H9 (cell line): ENCODE data around the gene MICU1. TPM values are rescaled to one million over a fixed set of nuclear protein-coding genes. Genes with fewer than 3 reads are reported as not detected.

Source experiments
- DNase-seq: peaks from one replicate; pipeline ENCODE4 v3.0.0-alpha.2; 2017
- H2AFZ ChIP-seq: one replicate; pipeline ENCODE4 v1.6.1; 2013; ENCODE audit warnings: mild to moderate bottlenecking, low read length, control low read depth, moderate library complexity
- H2AK5ac ChIP-seq: 2 replicates; pipeline ENCODE4 v1.6.1; 2013; ENCODE audit warnings: low read length, control low read depth, mixed read lengths; ENCODE audit not compliant: insufficient read length
- H2BK120ac ChIP-seq: one replicate; pipeline ENCODE4 v1.6.1; 2013; ENCODE audit warnings: low read depth, mild to moderate bottlenecking, low read length, control low read depth, inconsistent platforms; ENCODE audit not compliant: poor library complexity, severe bottlenecking
- H2BK12ac ChIP-seq: 2 replicates; pipeline ENCODE4 v1.6.1; 2013; ENCODE audit warnings: low read length, control low read depth, mixed read lengths, low read depth; ENCODE audit not compliant: insufficient read length
- H2BK15ac ChIP-seq: 2 replicates; pipeline ENCODE4 v1.6.1; 2013; ENCODE audit warnings: low read depth, low read length, control low read depth
- H2BK20ac ChIP-seq: one replicate; pipeline ENCODE4 v1.6.1; 2013; ENCODE audit warnings: low read depth, mild to moderate bottlenecking, low read length, control low read depth, inconsistent platforms; ENCODE audit not compliant: poor library complexity, severe bottlenecking
- H2BK5ac ChIP-seq: 2 replicates; pipeline ENCODE4 v1.6.1; 2013; ENCODE audit warnings: low read length, control low read depth, mixed read lengths; ENCODE audit not compliant: insufficient read length
- H3K14ac ChIP-seq: 2 replicates; pipeline ENCODE4 v1.6.1; 2013; ENCODE audit warnings: low read length, control low read depth; ENCODE audit not compliant: insufficient read depth
- H3K18ac ChIP-seq: 2 replicates; pipeline ENCODE4 v1.6.1; 2013; ENCODE audit warnings: low read depth, mild to moderate bottlenecking, mixed read lengths, low read length, control low read depth; ENCODE audit not compliant: insufficient read length
- H3K23ac ChIP-seq: 2 replicates; pipeline ENCODE4 v1.6.1; 2013; ENCODE audit warnings: low read length, control low read depth, mixed read lengths, low read depth; ENCODE audit not compliant: insufficient read length
- H3K23me2 ChIP-seq: 2 replicates; pipeline ENCODE4 v1.6.1; 2013; ENCODE audit warnings: low read depth, mild to moderate bottlenecking, mixed read lengths, low read length, control low read depth; ENCODE audit not compliant: insufficient read length, poor library complexity, severe bottlenecking
- H3K27ac ChIP-seq: 2 replicates; pipeline ENCODE4 v1.5.1; 2013; ENCODE audit warnings: low read length, control low read depth, mixed read lengths, low read depth; ENCODE audit not compliant: insufficient read length
- H3K27me3 ChIP-seq: 2 replicates; pipeline ENCODE4 v1.6.1; 2013; ENCODE audit warnings: low read length, control low read depth, inconsistent platforms; ENCODE audit not compliant: insufficient read depth
- H3K4ac ChIP-seq: 2 replicates; pipeline ENCODE4 v1.6.1; 2013; ENCODE audit warnings: low read depth, mild to moderate bottlenecking, control low read depth, inconsistent platforms, low read length, moderate library complexity
- H3K4me1 ChIP-seq: 2 replicates; pipeline ENCODE4 v1.6.1; 2013; ENCODE audit warnings: low read length, control low read depth, inconsistent platforms; ENCODE audit not compliant: insufficient read depth
- H3K4me2 ChIP-seq: 2 replicates; pipeline ENCODE4 v1.6.1; 2013; ENCODE audit warnings: low read length, control low read depth, mixed read lengths; ENCODE audit not compliant: insufficient read length, insufficient read depth
- H3K56ac ChIP-seq: 2 replicates; pipeline ENCODE4 v1.6.1; 2013; ENCODE audit warnings: low read depth, mild to moderate bottlenecking, mixed read lengths, low read length, control low read depth; ENCODE audit not compliant: insufficient read length
- H3K79me1 ChIP-seq: 2 replicates; pipeline ENCODE4 v1.6.1; 2013; ENCODE audit warnings: low read depth, mild to moderate bottlenecking, moderate library complexity, low read length, control low read depth, inconsistent platforms; ENCODE audit not compliant: insufficient read depth, poor library complexity, severe bottlenecking
- H3K79me2 ChIP-seq: 2 replicates; pipeline ENCODE4 v1.6.1; 2013; ENCODE audit warnings: low read length, control low read depth, inconsistent platforms; ENCODE audit not compliant: insufficient read depth
- H3K9ac ChIP-seq: 2 replicates; pipeline ENCODE4 v1.6.1; 2013; ENCODE audit warnings: low read length, control low read depth, mixed read lengths; ENCODE audit not compliant: insufficient read length; ENCODE audit errors: extremely low read depth
- H3K9me3 ChIP-seq: one replicate; pipeline ENCODE4 v1.6.1; 2013; ENCODE audit warnings: low read depth, low read length, inconsistent platforms; ENCODE audit not compliant: control insufficient read depth
- H3T11ph ChIP-seq: one replicate; pipeline ENCODE4 v1.6.1; 2013; ENCODE audit warnings: mild to moderate bottlenecking, low read length, control low read depth, inconsistent platforms
- H4K20me1 ChIP-seq: one replicate; pipeline ENCODE4 v1.6.1; 2013; ENCODE audit not compliant: control insufficient read depth, insufficient read length, insufficient read depth
- H4K5ac ChIP-seq: 2 replicates; pipeline ENCODE4 v1.6.1; 2013; ENCODE audit warnings: low read depth, mild to moderate bottlenecking, mixed read lengths, low read length, control low read depth; ENCODE audit not compliant: insufficient read length
- H4K8ac ChIP-seq: replicated peaks from 2 replicates; pipeline ENCODE4 v1.6.1; 2013; ENCODE audit warnings: low read length, control low read depth, mixed read lengths, low read depth; ENCODE audit not compliant: insufficient read length
- H4K91ac ChIP-seq: 2 replicates; pipeline ENCODE4 v1.6.1; 2013; ENCODE audit warnings: low read depth, mild to moderate bottlenecking, moderate library complexity, mixed read lengths, low read length, control low read depth; ENCODE audit not compliant: insufficient read length
- H3K27ac Mint-ChIP-seq, 3 experiments: 2 replicates in 2 of 3; 3 replicates in 1 of 3; pipeline ENCODE4 v1.8.0; 2020 to 2021; ENCODE audit warnings: mixed read lengths in 3 of 3, mild to moderate bottlenecking in 1 of 3, moderate library complexity in 1 of 3
- H3K27me3 Mint-ChIP-seq: 2 replicates; pipeline ENCODE4 v1.8.0; 2021; ENCODE audit warnings: low read depth, mild to moderate bottlenecking, moderate library complexity, mixed read lengths
- H3K36me3 Mint-ChIP-seq, 3 experiments: 2 replicates in 2 of 3; 3 replicates in 1 of 3; pipeline ENCODE4 v1.8.0; 2020 to 2021; ENCODE audit warnings: low read depth in 3 of 3, mixed read lengths in 3 of 3; ENCODE audit not compliant: insufficient read depth in 1 of 3
- H3K4me1 Mint-ChIP-seq, 2 experiments: 2 replicates each; pipeline ENCODE4 v1.8.0; 2020; ENCODE audit warnings: mixed read lengths in 2 of 2
- H3K4me3 Mint-ChIP-seq, 2 experiments: 2 replicates in 1 of 2; 3 replicates in 1 of 2; pipeline ENCODE4 v1.8.0; 2020 to 2021; ENCODE audit warnings: mild to moderate bottlenecking in 2 of 2, mixed read lengths in 2 of 2, moderate library complexity in 1 of 2
- H3K9me3 Mint-ChIP-seq, 2 experiments: 2 replicates in 1 of 2; 3 replicates in 1 of 2; pipeline ENCODE4 v1.8.0; 2020; ENCODE audit warnings: mild to moderate bottlenecking in 2 of 2, mixed read lengths in 2 of 2, moderate library complexity in 1 of 2
- WGBS: extraction: QIAGEN DNeasy Blood & Tissue Kit; methylation state at CpG from one replicate; pipeline ENCODE4 v1.1.7; 2013; ENCODE audit warnings: missing lambda C conversion rate, low lambda C conversion rate, mixed read lengths; ENCODE audit not compliant: insufficient read length; ENCODE audit errors: extremely low coverage; 5-methylcytosine and 5-hydroxymethylcytosine counted together
- total RNA-seq: library from RNA; stranded (reverse); gene quantifications from 2 replicates; pipeline ENCODE4 v1.2.1, GENCODE V29; 2021
- TF ChIP-seq, protein P1 (sequence below): fragments of 200-600 bp; sonication (generic); conservative IDR thresholded peaks from 3 replicates; pipeline ENCODE4 v1.8.0; 2021; ENCODE audit warnings: antibody characterized with exemption, mild to moderate bottlenecking

The MICU1 gene
- total RNA-seq, 1 experiment from 2014 or later: 33.2 TPM

DNA sequence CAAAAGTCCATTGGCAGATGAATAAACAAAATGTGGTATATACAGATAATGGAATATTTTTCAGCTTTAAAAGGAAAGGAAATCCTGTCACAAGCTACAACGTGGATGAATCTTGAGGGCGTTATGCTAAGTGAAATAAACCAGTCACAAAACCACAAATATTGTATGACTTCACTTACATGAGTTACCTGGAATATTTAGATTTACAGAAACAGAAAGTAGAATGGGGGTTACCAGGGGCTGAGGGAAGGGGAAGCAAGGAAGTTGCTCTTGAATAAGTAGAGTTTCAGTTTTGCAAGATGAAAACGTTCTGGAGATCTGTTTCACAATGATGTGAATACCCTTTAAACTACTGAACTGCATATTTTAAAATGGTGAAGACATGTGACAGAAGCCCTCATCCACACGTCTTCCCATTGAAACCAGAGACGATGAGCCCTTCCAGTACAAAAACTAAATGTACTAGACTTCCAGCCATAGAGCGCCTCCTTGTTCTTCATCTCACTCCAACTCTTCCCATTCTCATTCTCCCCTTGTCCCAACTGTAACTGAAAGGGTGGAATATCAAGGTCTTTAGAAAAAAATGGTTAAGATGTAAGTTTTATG is 62.4 kb downstream of the MICU1 start:
- Histone ChIP-seq H3K23ac (no peak overlapping the region), H3K79me1 (no peaks in the 10 kb centered on the region), H3K27ac (no peak overlapping the region), H3K9me3 (peaks cover 8% of the 10 kb centered on the region), H2AFZ (no peak overlapping the region), H3K23me2 (no peaks in the 10 kb centered on the region), H3K14ac (no peak overlapping the region), H3K9ac (no peak overlapping the region), H2BK5ac (no peak overlapping the region), H3K4me1 (no peaks in the 10 kb centered on the region), H4K8ac (no peak overlapping the region), H3K56ac (no peak overlapping the region), H2BK12ac (no peak overlapping the region), H3K18ac (no peak overlapping the region), H4K20me1 (no peaks in the 10 kb centered on the region), H2BK20ac (no peak overlapping the region), H3T11ph (no peak overlapping the region), H2AK5ac (no peak overlapping the region), H3K79me2 (no peaks in the 10 kb centered on the region), H2BK15ac (no peak overlapping the region), H3K4me2 (no peak overlapping the region), H3K27me3 (no peaks in the 10 kb centered on the region), H4K91ac (no peak overlapping the region), H4K5ac (no peak overlapping the region), H2BK120ac (no peak overlapping the region), H3K4ac (no peak overlapping the region)
- Mint-ChIP-seq H3K9me3 (peaks cover 6 to 8% of the 10 kb centered on the region in 2 experiments), H3K36me3 (peaks cover 40 to 59% (median 55%) of the 10 kb centered on the region in 3 experiments), H3K4me1 (peaks cover 2 to 3% of the 10 kb centered on the region in 2 experiments; a peak in 2 of 4 replicates), H3K27ac (no peak overlapping the region), H3K4me3 (no peak overlapping the region), H3K27me3 (no peaks in the 10 kb centered on the region)
- no peak for DNase-seq
- TF ChIP-seq, protein P1, sequence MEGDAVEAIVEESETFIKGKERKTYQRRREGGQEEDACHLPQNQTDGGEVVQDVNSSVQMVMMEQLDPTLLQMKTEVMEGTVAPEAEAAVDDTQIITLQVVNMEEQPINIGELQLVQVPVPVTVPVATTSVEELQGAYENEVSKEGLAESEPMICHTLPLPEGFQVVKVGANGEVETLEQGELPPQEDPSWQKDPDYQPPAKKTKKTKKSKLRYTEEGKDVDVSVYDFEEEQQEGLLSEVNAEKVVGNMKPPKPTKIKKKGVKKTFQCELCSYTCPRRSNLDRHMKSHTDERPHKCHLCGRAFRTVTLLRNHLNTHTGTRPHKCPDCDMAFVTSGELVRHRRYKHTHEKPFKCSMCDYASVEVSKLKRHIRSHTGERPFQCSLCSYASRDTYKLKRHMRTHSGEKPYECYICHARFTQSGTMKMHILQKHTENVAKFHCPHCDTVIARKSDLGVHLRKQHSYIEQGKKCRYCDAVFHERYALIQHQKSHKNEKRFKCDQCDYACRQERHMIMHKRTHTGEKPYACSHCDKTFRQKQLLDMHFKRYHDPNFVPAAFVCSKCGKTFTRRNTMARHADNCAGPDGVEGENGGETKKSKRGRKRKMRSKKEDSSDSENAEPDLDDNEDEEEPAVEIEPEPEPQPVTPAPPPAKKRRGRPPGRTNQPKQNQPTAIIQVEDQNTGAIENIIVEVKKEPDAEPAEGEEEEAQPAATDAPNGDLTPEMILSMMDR: no peak
- WGBS: no CpG with 5 or more reads among the region's 6 CpGs
